ENCODE measurements around the gene EIF4ENIF1. TPM values are rescaled to one million over a fixed set of nuclear protein-coding genes. Genes with fewer than 3 reads are reported as not detected.
A peak's percentile ranks its signal among the peaks of the same experiment; 100 is the strongest.
"Not testable (repeated sequence)": the region's sequence is repeated elsewhere in the genome, so short reads cannot be mapped to it uniquely, and the experiment has no call there.

The EIF4ENIF1 gene
- total RNA-seq, 1 donor from 2014 or later = 45.7 TPM

- DNase-seq (ENCODE audit: low spot score) = no peak
Measured at GRCh38 chr22:31442768-31443489, 46.7 kb downstream of the EIF4ENIF1 start.

DNA sequence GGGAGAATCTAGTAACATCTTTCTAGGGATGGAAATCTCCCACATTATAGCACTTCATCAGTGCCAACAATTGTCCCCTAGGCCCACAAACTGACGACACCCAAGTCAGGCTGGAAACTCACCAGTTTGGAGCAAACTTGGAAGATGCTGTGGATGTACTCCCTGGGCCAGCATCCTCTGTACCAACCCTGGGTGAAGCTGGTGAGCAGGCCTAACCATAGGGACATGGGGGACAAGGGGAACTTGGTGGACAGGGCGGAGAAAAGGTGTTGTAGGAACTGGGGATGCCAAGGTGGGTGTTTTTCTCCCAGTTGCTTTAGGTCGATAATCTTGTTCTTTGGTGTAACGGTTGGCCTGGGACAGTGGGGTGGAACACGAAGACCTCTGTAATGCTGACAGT is 48.0 kb downstream of the EIF4ENIF1 start:
- no peak for DNase-seq (ENCODE audit: low spot score)

- no peak for DNase-seq (ENCODE audit: low spot score)
Measured at GRCh38 chr22:31440681-31441080, 49.0 kb downstream of the EIF4ENIF1 start.

- DNase-seq (ENCODE audit: low spot score) = no peak
Measured at GRCh38 chr22:31439808-31440207, 49.8 kb downstream of the EIF4ENIF1 start.

GRCh38 chr22:31436132-31436531 is 53.5 kb downstream of the EIF4ENIF1 start:
- no peak for DNase-seq (ENCODE audit: low spot score)

DNA sequence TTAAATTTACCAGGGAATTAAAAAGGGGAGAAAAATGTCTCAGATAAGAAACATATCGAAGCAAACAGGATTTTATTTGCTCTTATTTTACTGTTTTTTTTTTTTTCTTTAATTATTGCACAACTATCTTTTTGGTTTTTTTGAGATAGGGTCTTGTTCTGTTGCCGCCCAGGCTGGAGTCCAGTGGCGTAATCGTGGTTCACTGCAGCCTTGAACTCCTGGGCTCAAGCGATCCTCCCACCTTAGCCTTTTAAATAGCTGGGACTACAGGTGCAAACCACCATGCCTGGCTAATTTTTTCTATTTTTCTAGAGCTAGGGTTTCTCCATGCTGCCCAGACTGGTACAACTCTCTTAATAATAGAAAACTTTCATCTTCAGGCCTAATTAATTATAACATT is 57.7 kb downstream of the EIF4ENIF1 start:
- no peak for DNase-seq (ENCODE audit: low spot score)

DNA sequence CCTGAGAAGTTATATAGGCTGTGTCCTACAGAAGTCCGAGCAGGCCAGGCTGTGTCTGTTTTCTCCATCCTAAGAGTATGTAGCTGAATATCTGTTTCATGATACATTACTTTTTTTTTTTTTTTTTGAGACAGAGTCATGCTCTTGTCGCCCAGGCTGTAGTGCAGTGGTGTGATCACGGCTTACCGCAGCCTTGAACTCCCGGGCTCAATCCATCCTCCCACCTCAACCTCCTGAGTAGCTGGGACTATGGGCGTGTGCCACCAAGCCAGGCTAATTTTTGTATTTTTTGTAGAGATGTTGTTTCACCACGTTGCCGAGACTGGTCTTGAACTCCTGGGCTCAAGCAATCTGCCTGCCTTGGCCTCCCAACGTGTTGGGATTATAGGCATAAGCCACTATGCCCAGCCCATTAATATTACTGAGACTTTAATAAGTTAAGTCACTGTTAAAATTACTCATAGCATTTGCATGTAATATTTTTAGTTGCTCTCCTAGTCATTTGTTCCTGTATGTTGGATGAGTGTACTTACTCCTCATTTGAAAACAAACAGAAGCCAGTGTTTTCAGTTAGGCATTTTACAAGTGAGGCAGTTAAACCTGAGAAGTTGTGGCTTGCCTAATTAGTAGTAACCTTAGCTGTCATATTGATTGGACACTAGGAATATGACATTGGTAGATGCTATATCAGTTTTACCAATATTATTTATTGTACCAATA is 64.2 kb downstream of the EIF4ENIF1 start:
- DNase-seq (ENCODE audit: low spot score) = no peak

GRCh38 chr22:31402350-31402749 is 87.3 kb downstream of the EIF4ENIF1 start:
- not testable (repeated sequence) for DNase-seq (ENCODE audit: low spot score)

DNA sequence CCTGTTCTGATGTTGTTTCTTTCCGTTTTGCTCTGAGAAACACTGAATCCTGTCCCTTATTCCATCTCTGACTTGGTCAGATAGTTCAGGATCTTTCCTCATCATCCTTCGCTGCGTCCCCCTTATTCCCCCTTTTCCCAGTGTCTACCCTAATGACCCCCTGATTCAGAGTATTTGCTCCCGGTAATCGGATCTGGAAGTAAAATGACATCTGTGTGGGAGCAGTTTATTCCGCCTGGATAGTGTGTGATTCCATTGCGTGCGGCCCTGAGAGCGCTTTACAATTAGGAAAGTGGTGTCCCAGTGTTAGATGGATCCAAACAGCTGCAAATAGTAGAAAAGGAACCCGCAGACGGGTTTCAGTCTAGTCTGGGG is 89.6 kb downstream of the EIF4ENIF1 start:
- no peak for DNase-seq (ENCODE audit: low spot score)

- DNase-seq (ENCODE audit: low spot score) = peak; percentile 97
Measured at GRCh38 chr22:31399211-31400022, 90.2 kb downstream of the EIF4ENIF1 start, which contains the start of gene DRG1. TSS of gene DRG1 (plus strand) at chr22:31399604. CDS start at chr22:31399684, 80 bp downstream.

DNA sequence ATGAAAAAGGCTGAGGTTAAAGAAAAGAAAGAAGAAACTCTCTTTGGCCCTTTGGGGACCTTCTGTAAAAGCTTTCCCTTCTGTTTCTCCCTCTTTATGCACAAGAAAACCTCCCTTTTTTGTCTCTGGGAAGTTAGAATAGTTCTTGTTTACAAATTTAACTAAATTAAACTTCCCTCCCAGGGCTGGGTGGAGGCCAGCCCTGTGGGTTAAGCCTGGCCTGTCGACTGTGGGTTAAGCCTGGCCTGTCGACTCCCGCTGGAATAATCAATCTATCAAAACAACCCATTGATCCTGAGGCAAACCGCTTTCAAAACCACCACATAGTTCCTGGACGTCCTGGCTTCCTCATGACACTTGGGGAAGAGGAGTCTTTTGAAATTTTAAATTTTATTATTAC is 91.4 kb downstream of the EIF4ENIF1 start:
- no peak for DNase-seq (ENCODE audit: low spot score)

DNA sequence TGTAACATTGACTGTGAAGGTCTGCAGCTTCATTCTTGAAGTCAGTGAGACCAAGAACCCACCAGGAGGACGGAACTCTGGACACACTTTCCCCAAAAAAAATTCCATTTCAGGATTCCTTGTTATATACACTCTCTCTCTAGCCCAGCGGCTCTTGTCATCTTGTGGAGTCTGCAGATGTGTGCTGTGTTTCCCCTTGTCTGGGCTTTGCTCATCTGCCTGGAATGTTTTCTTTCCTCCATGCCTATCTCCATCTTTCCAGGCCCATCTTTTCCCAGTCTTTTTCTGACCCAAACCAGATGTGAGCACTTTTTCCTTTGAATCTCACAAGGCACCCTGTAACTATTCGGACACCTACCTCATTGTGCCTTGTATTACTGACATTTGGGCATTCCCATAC is 95.3 kb downstream of the EIF4ENIF1 start:
- no peak for DNase-seq (ENCODE audit: low spot score)

DNA sequence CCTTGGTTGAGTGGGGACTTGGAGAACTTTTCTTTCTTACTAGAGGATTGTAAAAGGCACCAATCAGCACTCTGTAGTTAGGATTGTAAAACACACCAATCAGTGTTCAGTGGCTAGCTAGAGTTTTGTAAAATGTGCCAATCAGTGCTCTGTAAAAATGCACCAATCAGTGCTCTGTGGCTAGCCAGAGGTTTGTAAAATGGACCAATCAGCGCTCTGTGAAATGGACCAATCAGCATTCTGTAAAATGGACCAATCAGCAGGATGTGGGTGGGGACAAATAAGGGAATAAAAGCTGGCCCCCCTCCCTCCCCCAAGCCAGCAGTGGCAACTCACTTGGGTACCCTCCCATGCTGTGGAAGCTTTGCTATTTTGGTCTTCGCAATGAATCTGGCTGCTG is 95.7 kb downstream of the EIF4ENIF1 start:
- DNase-seq (ENCODE audit: low spot score) = no peak

Other genes with a start within 250 kb of the EIF4ENIF1 start
- 57.8 TPM for gene PIK3IP1, start 197.4 kb downstream of the EIF4ENIF1 start, total RNA-seq
- gene PATZ1, start 143.5 kb downstream of the EIF4ENIF1 start, total RNA-seq = 58.5 TPM
- gene DRG1, start 90.2 kb downstream of the EIF4ENIF1 start, total RNA-seq = 50.9 TPM
- gene SFI1, start 6.7 kb upstream of the EIF4ENIF1 start, total RNA-seq = 76.9 TPM
- gene PISD, start 172.4 kb upstream of the EIF4ENIF1 start, total RNA-seq = 68.0 TPM